ENCODE results near the gene CBFA2T3.

DNA sequence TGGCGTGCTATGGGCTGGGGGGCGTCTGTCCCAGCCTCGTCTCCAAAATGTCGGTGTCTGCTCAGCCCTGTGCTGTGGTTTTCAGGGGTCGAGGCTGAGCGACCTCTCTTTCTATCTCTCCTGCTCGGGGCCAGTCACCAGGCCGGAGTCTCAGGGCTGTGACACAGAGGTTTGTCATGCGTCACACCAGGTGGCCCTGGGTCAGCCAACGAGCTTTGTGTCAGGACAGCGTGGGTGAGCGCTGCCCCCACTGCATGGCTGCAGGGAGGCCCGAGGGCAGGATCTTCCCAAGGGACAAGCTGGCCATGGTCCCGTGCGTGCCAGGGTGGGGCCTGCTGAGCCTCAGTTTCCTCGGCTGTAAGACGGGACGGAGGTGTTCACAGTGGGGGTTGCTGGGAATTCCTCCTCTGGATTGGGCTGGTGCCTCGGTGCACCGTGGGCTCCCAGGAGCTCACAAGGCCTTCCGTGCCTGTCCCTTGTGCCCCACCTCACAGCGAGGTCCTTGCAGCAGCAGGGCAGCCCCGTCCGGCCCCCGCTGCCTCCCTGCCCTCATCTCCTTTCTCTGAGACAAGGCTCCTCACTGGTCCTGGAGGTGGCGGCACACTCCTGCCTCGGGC is 50.5 kb downstream of the CBFA2T3 start:
- TF ChIP-seq, protein P1, sequence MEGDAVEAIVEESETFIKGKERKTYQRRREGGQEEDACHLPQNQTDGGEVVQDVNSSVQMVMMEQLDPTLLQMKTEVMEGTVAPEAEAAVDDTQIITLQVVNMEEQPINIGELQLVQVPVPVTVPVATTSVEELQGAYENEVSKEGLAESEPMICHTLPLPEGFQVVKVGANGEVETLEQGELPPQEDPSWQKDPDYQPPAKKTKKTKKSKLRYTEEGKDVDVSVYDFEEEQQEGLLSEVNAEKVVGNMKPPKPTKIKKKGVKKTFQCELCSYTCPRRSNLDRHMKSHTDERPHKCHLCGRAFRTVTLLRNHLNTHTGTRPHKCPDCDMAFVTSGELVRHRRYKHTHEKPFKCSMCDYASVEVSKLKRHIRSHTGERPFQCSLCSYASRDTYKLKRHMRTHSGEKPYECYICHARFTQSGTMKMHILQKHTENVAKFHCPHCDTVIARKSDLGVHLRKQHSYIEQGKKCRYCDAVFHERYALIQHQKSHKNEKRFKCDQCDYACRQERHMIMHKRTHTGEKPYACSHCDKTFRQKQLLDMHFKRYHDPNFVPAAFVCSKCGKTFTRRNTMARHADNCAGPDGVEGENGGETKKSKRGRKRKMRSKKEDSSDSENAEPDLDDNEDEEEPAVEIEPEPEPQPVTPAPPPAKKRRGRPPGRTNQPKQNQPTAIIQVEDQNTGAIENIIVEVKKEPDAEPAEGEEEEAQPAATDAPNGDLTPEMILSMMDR (IDR thresholded peaks at IDR 0.05) = no peak
- TF ChIP-seq POLR2A (IDR thresholded peaks at IDR 0.05) = no peak
